Peyer's patch (tissue), 4 donors: Measurements from ENCODE around the gene BTD. TPM values are rescaled to one million over a fixed set of nuclear protein-coding genes. Genes with fewer than 3 reads are reported as not detected.

Experiments
- DNase-seq, 3 donors: peaks; one replicate each; pipeline ENCODE4 v3.0.0-alpha.2; 2017 to 2019
- H3K27ac ChIP-seq, 4 donors: fragments of 200-600 bp; sonication (generic); one replicate each; pipeline ENCODE4 v1.5.1; 2016 to 2019
- H3K27me3 ChIP-seq, 2 donors: fragments of 200-600 bp; sonication (generic); one replicate each; pipeline ENCODE4 v1.5.1; 2019
- H3K36me3 ChIP-seq, 3 donors: fragments of 200-600 bp; sonication (generic); one replicate each; pipeline ENCODE4 v1.5.1; 2016 to 2019
- H3K4me1 ChIP-seq, 4 donors: fragments of 200-600 bp; sonication (generic); one replicate each; pipeline ENCODE4 v1.5.1; 2016 to 2019
- H3K4me3 ChIP-seq, 4 donors: fragments of 200-600 bp; sonication (generic); 1 replicate in 3 of 4; 2 replicates in 1 of 4; pipeline ENCODE4 v1.5.1; 2016 to 2019; ENCODE audit warnings: mild to moderate bottlenecking in 1 of 4
- H3K9me3 ChIP-seq, 4 donors: fragments of 200-600 bp; sonication (generic); one replicate each; pipeline ENCODE4 v1.5.1; 2016 to 2019; ENCODE audit warnings: mild to moderate bottlenecking in 1 of 4
- POLR2A ChIP-seq, 2 donors: fragments of 450-650 bp; IDR thresholded peaks; one replicate each; pipeline ENCODE4 v1.5.1; 2017; ENCODE audit warnings: antibody characterized with exemption in 2 of 2, mild to moderate bottlenecking in 2 of 2, moderate library complexity in 2 of 2
- total RNA-seq, 4 donors: library from RNA; depleted of rRNA; stranded (reverse); fragments of >200 nt; gene quantifications; one replicate each; pipeline ENCODE4 v1.1.0, GENCODE V29; 2016
- TF ChIP-seq, protein P1 (sequence below), 6 experiments: fragments of 450-650 bp in 4 of 6; fragments of 200-600 bp in 2 of 6; sonication (generic) in 1 of 6; IDR thresholded peaks; one replicate each; pipeline ENCODE4 v1.5.1; 2017 to 2019; ENCODE audit warnings: antibody characterized with exemption in 6 of 6, mild to moderate bottlenecking in 3 of 6, moderate library complexity in 1 of 6

BTD gene
- total RNA-seq, 4 donors from 2014 or later = 9.1 to 88.4 (median 59.9) TPM

DNA sequence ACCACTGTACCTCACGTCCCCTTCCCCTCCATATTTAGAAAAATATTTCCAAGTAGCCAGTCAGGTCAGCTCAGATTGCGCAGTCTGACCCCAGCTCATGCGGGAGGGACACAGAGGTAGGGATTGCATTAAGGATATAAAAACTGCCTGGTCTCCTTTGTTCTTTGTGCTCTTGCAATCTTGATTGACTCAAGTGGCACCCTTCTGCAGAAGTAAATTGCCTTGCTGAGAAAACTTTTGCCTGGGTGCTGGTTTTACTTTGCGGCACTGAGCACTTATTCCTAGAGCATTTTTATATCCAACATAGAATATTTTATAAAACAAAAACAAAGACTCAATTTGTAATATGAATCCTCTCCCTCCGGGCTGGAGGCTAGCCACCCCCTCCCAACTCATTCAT, 54.8 kb downstream of the BTD start:
- TF ChIP-seq POLR2A (IDR thresholded peaks at IDR 0.05) = no peak
- TF ChIP-seq, protein P1, sequence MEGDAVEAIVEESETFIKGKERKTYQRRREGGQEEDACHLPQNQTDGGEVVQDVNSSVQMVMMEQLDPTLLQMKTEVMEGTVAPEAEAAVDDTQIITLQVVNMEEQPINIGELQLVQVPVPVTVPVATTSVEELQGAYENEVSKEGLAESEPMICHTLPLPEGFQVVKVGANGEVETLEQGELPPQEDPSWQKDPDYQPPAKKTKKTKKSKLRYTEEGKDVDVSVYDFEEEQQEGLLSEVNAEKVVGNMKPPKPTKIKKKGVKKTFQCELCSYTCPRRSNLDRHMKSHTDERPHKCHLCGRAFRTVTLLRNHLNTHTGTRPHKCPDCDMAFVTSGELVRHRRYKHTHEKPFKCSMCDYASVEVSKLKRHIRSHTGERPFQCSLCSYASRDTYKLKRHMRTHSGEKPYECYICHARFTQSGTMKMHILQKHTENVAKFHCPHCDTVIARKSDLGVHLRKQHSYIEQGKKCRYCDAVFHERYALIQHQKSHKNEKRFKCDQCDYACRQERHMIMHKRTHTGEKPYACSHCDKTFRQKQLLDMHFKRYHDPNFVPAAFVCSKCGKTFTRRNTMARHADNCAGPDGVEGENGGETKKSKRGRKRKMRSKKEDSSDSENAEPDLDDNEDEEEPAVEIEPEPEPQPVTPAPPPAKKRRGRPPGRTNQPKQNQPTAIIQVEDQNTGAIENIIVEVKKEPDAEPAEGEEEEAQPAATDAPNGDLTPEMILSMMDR (IDR thresholded peaks at IDR 0.05) = no peak
- Histone ChIP-seq H3K4me3 (no peak overlapping the region), H3K4me1 (no peaks in the 10 kb centered on the region), H3K27me3 (no peaks in the 10 kb centered on the region), H3K36me3 (no peaks in the 10 kb centered on the region), H3K9me3 (peaks cover 0 to 19% (median 3%) of the 10 kb centered on the region in 4 donors), H3K27ac (no peak overlapping the region)
- no peak for DNase-seq

DNA sequence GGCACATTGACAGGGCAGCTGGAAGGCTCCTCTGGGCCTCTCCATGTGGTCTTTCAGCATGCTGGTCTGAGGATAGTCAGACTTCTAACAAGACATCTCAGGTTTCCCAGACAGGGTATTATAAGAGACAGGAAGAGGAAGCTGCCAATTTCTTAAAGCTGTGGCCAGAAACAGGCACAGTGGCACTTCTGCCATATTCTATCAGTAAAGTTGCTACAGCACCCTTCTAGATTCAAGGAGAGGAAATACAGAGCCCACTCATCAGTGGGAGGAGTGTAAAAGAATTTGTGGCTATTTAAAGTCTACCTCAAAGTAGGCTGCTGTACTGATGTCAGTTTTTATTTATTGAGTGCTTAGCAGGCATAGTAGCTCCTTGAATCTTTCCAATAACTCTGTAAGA, 55.5 kb downstream of the BTD start:
- no peaks in the 10 kb centered on the region for H3K36me3 ChIP-seq
- H3K4me1 ChIP-seq = no peaks in the 10 kb centered on the region
- TF ChIP-seq POLR2A (IDR thresholded peaks at IDR 0.05) = no peak
- TF ChIP-seq, protein P1 (IDR thresholded peaks at IDR 0.05) = no peak
- DNase-seq = no peak
- no peak overlapping the region for H3K27ac ChIP-seq
- no peaks in the 10 kb centered on the region for H3K27me3 ChIP-seq
- peaks cover 0 to 19% (median 3%) of the 10 kb centered on the region in 4 donors for H3K9me3 ChIP-seq
- no peak overlapping the region for H3K4me3 ChIP-seq

DNA sequence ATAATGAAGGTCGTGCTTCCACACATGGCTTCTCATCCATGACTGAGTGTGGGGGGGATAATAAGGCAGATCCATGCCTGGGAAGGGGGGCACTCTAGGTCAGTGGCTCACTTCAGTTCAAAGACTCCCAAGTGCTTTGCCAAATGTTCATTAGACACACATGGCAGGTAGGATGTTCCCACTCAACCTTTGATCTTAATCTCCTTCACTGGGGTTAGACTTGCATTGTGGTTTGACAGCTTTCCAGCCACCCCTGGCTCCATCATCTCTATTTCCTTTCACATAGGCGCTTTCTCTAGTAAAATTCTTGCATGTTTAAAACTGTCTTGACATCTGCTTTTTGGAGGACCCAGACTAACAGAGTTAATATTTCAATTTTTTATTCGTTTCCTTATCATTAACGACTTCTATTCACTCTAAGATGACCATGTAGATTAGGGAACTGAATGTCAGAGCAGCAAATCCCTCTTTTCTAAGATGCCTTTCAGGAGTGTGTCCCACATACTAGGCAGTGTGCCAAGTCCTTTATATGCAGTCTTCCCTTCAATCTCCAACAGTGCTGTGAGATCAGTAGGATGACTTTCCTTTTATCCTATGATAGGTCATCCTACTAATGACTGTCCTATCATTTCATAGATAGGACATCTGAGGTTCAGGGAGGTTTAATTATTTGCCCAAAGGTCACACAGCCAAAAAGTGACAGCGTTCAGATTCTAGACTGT, 57.9 kb downstream of the BTD start:
- H3K4me3 ChIP-seq = no peak overlapping the region
- no peak for TF ChIP-seq POLR2A (IDR thresholded peaks at IDR 0.05)
- TF ChIP-seq, protein P1 (IDR thresholded peaks at IDR 0.05) = no peak
- no peaks in the 10 kb centered on the region for H3K27me3 ChIP-seq
- H3K4me1 ChIP-seq = no peaks in the 10 kb centered on the region
- H3K36me3 ChIP-seq = no peaks in the 10 kb centered on the region
- no peak overlapping the region for H3K27ac ChIP-seq
- peaks cover 0 to 19% (median 3%) of the 10 kb centered on the region in 4 donors for H3K9me3 ChIP-seq
- DNase-seq = no peak

DNA sequence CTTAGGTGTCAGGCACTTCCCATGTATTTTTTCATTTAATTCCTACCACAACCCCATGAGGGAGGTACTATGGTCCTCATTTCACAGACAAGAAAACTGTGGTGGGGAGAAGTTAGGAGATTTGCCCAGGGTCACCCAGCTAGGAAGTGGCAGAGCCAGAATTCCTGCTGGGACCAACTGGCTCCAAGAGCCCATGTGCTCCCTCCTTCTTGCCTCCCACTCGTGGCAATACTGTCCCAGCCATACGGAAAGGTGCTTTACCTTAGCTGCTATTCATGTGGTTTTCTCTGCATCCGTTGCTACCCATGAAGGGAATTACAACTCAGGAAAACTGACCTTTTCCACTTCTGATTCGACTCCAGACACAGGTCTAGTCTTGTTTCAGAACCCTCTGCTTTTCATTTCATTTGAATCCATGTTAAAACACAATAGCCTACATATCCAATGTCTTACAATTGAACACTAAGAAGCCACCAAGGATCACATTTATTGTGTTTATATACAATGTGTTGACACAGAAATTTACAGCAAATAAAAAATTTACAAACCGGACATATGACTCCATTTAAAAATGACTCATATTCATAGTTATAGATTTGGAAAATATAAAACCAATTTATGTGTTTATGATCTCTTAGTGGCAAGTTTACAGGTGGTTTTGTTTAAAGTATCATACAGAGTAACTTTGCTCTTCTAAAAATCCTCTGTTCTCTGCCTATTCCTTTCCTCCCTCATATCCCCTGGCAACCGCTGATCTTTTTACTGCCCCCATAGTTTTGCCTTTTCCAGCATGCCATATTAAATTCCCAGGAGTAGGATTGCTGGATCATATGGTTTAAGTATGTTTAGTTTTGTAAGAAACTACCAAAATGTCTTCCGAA, 58.8 kb downstream of the BTD start:
- TF ChIP-seq, protein P1 (IDR thresholded peaks at IDR 0.05) = no peak
- TF ChIP-seq POLR2A (IDR thresholded peaks at IDR 0.05) = no peak
- Histone ChIP-seq H3K4me1 (no peaks in the 10 kb centered on the region), H3K27ac (no peak overlapping the region), H3K36me3 (no peaks in the 10 kb centered on the region), H3K4me3 (no peak overlapping the region), H3K27me3 (no peaks in the 10 kb centered on the region), H3K9me3 (peaks cover 0 to 19% (median 3%) of the 10 kb centered on the region in 4 donors)
- DNase-seq = no peak

DNA sequence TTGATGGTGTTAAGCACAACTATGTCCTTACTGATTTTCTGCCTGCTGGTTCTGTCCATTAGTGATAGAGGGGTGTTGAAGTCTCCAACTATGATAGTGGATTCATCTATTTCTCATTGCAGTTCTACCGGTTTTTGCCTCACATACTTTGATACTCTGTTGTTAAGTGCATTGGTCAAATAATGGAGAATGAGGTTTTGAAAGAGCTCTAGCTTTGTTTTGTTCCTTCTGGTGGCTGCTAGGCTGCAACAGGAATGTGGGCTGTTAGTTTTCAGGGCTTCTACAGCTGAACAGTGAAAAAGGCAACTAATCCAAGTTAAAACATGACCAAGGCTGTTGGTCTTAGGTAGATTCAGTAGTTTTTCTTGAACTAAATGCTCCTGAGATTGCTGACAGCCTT, 62.6 kb downstream of the BTD start:
- H3K27me3 ChIP-seq = no peaks in the 10 kb centered on the region
- no peaks in the 10 kb centered on the region for H3K9me3 ChIP-seq
- H3K36me3 ChIP-seq = peaks cover 0 to 10% (median 0%) of the 10 kb centered on the region in 3 donors
- DNase-seq = no peak
- H3K27ac ChIP-seq = peak overlapping the region in 1 of 4 donors; percentile 19
- TF ChIP-seq POLR2A (IDR thresholded peaks at IDR 0.05) = no peak
- TF ChIP-seq, protein P1 (IDR thresholded peaks at IDR 0.05) = no peak
- H3K4me1 ChIP-seq = no peaks in the 10 kb centered on the region
- H3K4me3 ChIP-seq = no peak overlapping the region
